Liver (tissue), 9 donors: ENCODE measurements around the gene TRPC4. TPM values are rescaled to one million over a fixed set of nuclear protein-coding genes. Genes with fewer than 3 reads are reported as not detected.

ENCODE experiments used
- DNase-seq: peaks from one replicate; pipeline ENCODE4 v3.0.0-alpha.2; 2017; ENCODE audit warnings: low spot score
- H3K27ac ChIP-seq, 2 donors: one replicate each; pipeline ENCODE4 v1.7.0; 2013; ENCODE audit warnings: inconsistent platforms in 2 of 2, low read length in 2 of 2, control low read depth in 1 of 2, low read depth in 1 of 2, mild to moderate bottlenecking in 1 of 2
- H3K27me3 ChIP-seq, 4 donors: one replicate each; pipeline versions ENCODE4 v1.6.1 to v1.7.0; 2013; ENCODE audit warnings: low read length in 3 of 4, inconsistent platforms in 1 of 4, mild to moderate bottlenecking in 1 of 4, moderate library complexity in 1 of 4; ENCODE audit not compliant: control insufficient read depth in 4 of 4, insufficient read depth in 4 of 4
- H3K36me3 ChIP-seq, 4 donors: one replicate each; pipeline versions ENCODE4 v1.6.1 to v1.7.0; 2013; ENCODE audit warnings: low read length in 3 of 4, mild to moderate bottlenecking in 3 of 4, low read depth in 1 of 4, moderate library complexity in 1 of 4; ENCODE audit not compliant: control insufficient read depth in 4 of 4, insufficient read depth in 3 of 4
- H3K4me1 ChIP-seq, 4 donors: one replicate each; pipeline versions ENCODE4 v1.6.1 to v1.7.0; 2013; ENCODE audit warnings: low read length in 3 of 4, mild to moderate bottlenecking in 3 of 4, moderate library complexity in 1 of 4; ENCODE audit not compliant: control insufficient read depth in 4 of 4, insufficient read depth in 4 of 4
- H3K4me3 ChIP-seq, 3 donors: one replicate each; pipeline versions ENCODE4 v1.6.1 to v1.7.0; 2013; ENCODE audit warnings: low read length in 3 of 3, control low read depth in 1 of 3, low read depth in 1 of 3, mild to moderate bottlenecking in 1 of 3
- H3K9ac ChIP-seq, 2 donors: one replicate each; pipeline ENCODE4 v1.7.0; 2013; ENCODE audit warnings: low read length in 2 of 2, mild to moderate bottlenecking in 2 of 2, moderate library complexity in 2 of 2, control low read depth in 1 of 2, low read depth in 1 of 2
- H3K9me3 ChIP-seq, 4 donors: one replicate each; pipeline versions ENCODE4 v1.6.1 to v1.7.0; 2013; ENCODE audit warnings: low read length in 3 of 4; ENCODE audit not compliant: control insufficient read depth in 4 of 4
- ATF3 ChIP-seq: IDR thresholded peaks from 2 replicates; pipeline ENCODE4 v1.6.1; 2016; ENCODE audit warnings: antibody characterized with exemption
- EGR1 ChIP-seq, 2 donors: IDR thresholded peaks; 2 replicates each; pipeline ENCODE4 v1.6.1; 2016 to 2018; ENCODE audit warnings: antibody characterized with exemption in 2 of 2, low read depth in 2 of 2
- FOXA1 ChIP-seq: IDR thresholded peaks from 2 replicates; pipeline ENCODE4 v1.6.1; 2016; ENCODE audit warnings: antibody characterized with exemption
- FOXA2 ChIP-seq: IDR thresholded peaks from 2 replicates; pipeline ENCODE4 v1.6.1; 2016; ENCODE audit warnings: antibody characterized with exemption
- GABPA ChIP-seq, 2 donors: IDR thresholded peaks in 1 of 2; conservative IDR thresholded peaks in 1 of 2; 2 replicates each; pipeline ENCODE4 v1.6.1; 2016; ENCODE audit warnings: antibody characterized with exemption in 2 of 2, mild to moderate bottlenecking in 1 of 2, moderate library complexity in 1 of 2
- HNF4A ChIP-seq, 2 donors: conservative IDR thresholded peaks; 2 replicates each; pipeline ENCODE4 v1.6.1; 2016; ENCODE audit warnings: antibody characterized with exemption in 2 of 2, mild to moderate bottlenecking in 2 of 2
- HNF4G ChIP-seq: IDR thresholded peaks from 2 replicates; pipeline ENCODE4 v1.6.1; 2016; ENCODE audit warnings: antibody characterized with exemption
- JUND ChIP-seq, 2 donors: IDR thresholded peaks; 2 replicates each; pipeline ENCODE4 v1.6.1; 2016; ENCODE audit warnings: antibody characterized with exemption in 2 of 2
- MAX ChIP-seq: IDR thresholded peaks from 2 replicates; pipeline ENCODE4 v1.6.1; 2016; ENCODE audit warnings: antibody characterized with exemption
- NR2F2 ChIP-seq: IDR thresholded peaks from 2 replicates; pipeline ENCODE4 v1.6.1; 2016; ENCODE audit warnings: antibody characterized with exemption
- RAD21 ChIP-seq, 2 donors: IDR thresholded peaks; 2 replicates each; pipeline ENCODE4 v1.6.1; 2016; ENCODE audit warnings: antibody characterized with exemption in 2 of 2, mild to moderate bottlenecking in 2 of 2
- REST ChIP-seq: IDR thresholded peaks from 2 replicates; pipeline ENCODE4 v1.6.1; 2016; ENCODE audit warnings: antibody characterized with exemption, mild to moderate bottlenecking
- RXRA ChIP-seq, 2 donors: IDR thresholded peaks; 2 replicates each; pipeline ENCODE4 v1.6.1; 2017 to 2018; ENCODE audit warnings: antibody characterized with exemption in 2 of 2, mild to moderate bottlenecking in 1 of 2
- SP1 ChIP-seq: IDR thresholded peaks from 2 replicates; pipeline ENCODE4 v1.6.1; 2018; ENCODE audit warnings: antibody characterized with exemption, mild to moderate bottlenecking
- TAF1 ChIP-seq: conservative IDR thresholded peaks from 2 replicates; pipeline ENCODE4 v1.6.1; 2016; ENCODE audit warnings: antibody characterized with exemption, mild to moderate bottlenecking
- YY1 ChIP-seq: IDR thresholded peaks from 2 replicates; pipeline ENCODE4 v1.6.1; 2016; ENCODE audit warnings: antibody characterized with exemption, mild to moderate bottlenecking
- WGBS: extraction: QIAGEN DNeasy Blood & Tissue Kit; methylation state at CpG from one replicate; pipeline ENCODE4 v1.1.7; 2013; 5-methylcytosine and 5-hydroxymethylcytosine counted together
- polyA plus RNA-seq, 2 donors: library from polyadenylated mRNA; stranded (reverse) in 1 of 2; unstranded in 1 of 2; fragments of 200-250 nt in 1 of 2; fragments of >200 nt in 1 of 2; fragmentation: Nextera tagmentation in 1 of 2; extraction: Ambion mirVana in 1 of 2; gene quantifications; one replicate each; pipeline versions ENCODE4 v1.2.1 to v1.2.3, GENCODE V29; 2013 to 2015
- total RNA-seq, 2 donors: library from RNA; depleted of rRNA; stranded (reverse); fragments of >200 nt; gene quantifications; one replicate each; pipeline ENCODE4 v1.2.3, GENCODE V29; 2014
- TF ChIP-seq, protein P1 (sequence below): fragments of 150-350 bp; IDR thresholded peaks from 2 replicates; pipeline ENCODE4 v1.5.1; 2017; ENCODE audit warnings: improper control_type of control experiment, low read depth, low read length; ENCODE audit not compliant: missing input control
- TF ChIP-seq, protein P2 (sequence below): IDR thresholded peaks from 2 replicates; pipeline ENCODE4 v1.6.1; 2016; ENCODE audit warnings: antibody characterized with exemption
- donor health status: healthy.
- donor health status: healthy.
- donor health status: healthy.
- donor health status: healthy.
- donor health status: healthy.

The TRPC4 gene
- total and polyA plus RNA-seq, 4 donors = 0.04 to 0.17 (median 0.05) TPM; not detected in 1

DNA sequence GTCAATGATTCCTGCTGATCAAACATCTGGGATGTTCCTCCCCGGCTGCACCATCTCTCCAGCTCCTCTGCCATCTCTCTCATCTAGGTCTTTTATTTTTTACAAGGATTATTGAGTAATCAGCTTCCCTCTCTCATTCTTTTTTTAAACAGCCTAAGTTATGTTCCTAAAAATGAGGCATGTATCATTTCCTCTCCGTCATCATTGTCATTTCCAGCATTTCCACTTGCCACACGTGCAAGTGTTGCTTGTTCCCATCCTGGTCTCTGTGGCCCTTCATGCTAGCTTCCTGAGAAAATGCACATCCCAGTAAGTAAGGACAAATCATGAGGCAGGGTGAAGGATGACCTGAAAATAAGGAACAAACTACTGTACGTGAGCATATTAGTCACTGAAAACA, 168.3 kb downstream of the TRPC4 start:
- Histone ChIP-seq H3K9me3 (no peaks in the 10 kb centered on the region), H3K4me3 (no peak overlapping the region), H3K36me3 (no peaks in the 10 kb centered on the region), H3K27ac (no peak overlapping the region), H3K27me3 (peaks cover 0 to 2% (median 0%) of the 10 kb centered on the region in 4 donors), H3K4me1 (no peaks in the 10 kb centered on the region), H3K9ac (no peak overlapping the region)
- 54% methylated on average over 4 of the region's 4 CpGs for WGBS
- TF ChIP-seq EGR1 (IDR thresholded peaks at IDR 0.05; ENCODE audit: low read depth in 2 of 2) (no peak), MAX (no peak), NR2F2 (no peak), REST (no peak), YY1 (no peak), RXRA (IDR thresholded peaks at IDR 0.05) (no peak), GABPA (IDR thresholded peaks at IDR 0.05 in 1 of 2, conservative IDR thresholded peaks at IDR 0.05 in 1 of 2) (no peak)
- TF ChIP-seq, protein P1, sequence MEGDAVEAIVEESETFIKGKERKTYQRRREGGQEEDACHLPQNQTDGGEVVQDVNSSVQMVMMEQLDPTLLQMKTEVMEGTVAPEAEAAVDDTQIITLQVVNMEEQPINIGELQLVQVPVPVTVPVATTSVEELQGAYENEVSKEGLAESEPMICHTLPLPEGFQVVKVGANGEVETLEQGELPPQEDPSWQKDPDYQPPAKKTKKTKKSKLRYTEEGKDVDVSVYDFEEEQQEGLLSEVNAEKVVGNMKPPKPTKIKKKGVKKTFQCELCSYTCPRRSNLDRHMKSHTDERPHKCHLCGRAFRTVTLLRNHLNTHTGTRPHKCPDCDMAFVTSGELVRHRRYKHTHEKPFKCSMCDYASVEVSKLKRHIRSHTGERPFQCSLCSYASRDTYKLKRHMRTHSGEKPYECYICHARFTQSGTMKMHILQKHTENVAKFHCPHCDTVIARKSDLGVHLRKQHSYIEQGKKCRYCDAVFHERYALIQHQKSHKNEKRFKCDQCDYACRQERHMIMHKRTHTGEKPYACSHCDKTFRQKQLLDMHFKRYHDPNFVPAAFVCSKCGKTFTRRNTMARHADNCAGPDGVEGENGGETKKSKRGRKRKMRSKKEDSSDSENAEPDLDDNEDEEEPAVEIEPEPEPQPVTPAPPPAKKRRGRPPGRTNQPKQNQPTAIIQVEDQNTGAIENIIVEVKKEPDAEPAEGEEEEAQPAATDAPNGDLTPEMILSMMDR = no peak
- DNase-seq = no peak

GRCh38 chr13:37700887-37701286, 168.7 kb downstream of the TRPC4 start:
- Histone ChIP-seq H3K27me3 (peaks cover 0 to 2% (median 0%) of the 10 kb centered on the region in 4 donors), H3K36me3 (no peaks in the 10 kb centered on the region), H3K27ac (no peak overlapping the region), H3K9me3 (no peaks in the 10 kb centered on the region), H3K4me3 (no peak overlapping the region), H3K9ac (no peak overlapping the region), H3K4me1 (no peaks in the 10 kb centered on the region)
- no peak for TF ChIP-seq MAX
- no peak for TF ChIP-seq RXRA (IDR thresholded peaks at IDR 0.05)
- TF ChIP-seq, protein P2, sequence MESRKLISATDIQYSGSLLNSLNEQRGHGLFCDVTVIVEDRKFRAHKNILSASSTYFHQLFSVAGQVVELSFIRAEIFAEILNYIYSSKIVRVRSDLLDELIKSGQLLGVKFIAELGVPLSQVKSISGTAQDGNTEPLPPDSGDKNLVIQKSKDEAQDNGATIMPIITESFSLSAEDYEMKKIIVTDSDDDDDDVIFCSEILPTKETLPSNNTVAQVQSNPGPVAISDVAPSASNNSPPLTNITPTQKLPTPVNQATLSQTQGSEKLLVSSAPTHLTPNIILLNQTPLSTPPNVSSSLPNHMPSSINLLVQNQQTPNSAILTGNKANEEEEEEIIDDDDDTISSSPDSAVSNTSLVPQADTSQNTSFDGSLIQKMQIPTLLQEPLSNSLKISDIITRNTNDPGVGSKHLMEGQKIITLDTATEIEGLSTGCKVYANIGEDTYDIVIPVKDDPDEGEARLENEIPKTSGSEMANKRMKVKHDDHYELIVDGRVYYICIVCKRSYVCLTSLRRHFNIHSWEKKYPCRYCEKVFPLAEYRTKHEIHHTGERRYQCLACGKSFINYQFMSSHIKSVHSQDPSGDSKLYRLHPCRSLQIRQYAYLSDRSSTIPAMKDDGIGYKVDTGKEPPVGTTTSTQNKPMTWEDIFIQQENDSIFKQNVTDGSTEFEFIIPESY = no peak
- no peak for TF ChIP-seq EGR1 (IDR thresholded peaks at IDR 0.05; ENCODE audit: low read depth in 2 of 2)
- no peak for TF ChIP-seq REST
- TF ChIP-seq, protein P1 = no peak
- TF ChIP-seq TAF1 = no peak
- no peak for TF ChIP-seq SP1
- TF ChIP-seq RAD21 (IDR thresholded peaks at IDR 0.05) = no peak
- TF ChIP-seq JUND (IDR thresholded peaks at IDR 0.05) = no peak
- no peak for TF ChIP-seq ATF3
- no peak for TF ChIP-seq FOXA2
- TF ChIP-seq HNF4G = no peak
- TF ChIP-seq YY1 = no peak
- no peak for TF ChIP-seq NR2F2
- TF ChIP-seq FOXA1 = no peak
- TF ChIP-seq HNF4A (conservative IDR thresholded peaks at IDR 0.05) = no peak
- no peak for TF ChIP-seq GABPA (IDR thresholded peaks at IDR 0.05 in 1 of 2, conservative IDR thresholded peaks at IDR 0.05 in 1 of 2)
- no peak for DNase-seq
- WGBS = 70% methylated on average over 2 of the region's 2 CpGs
